C4-2B (cell line): ENCODE measurements around the gene CNTN4.

Experiments used
- CTCF ChIP-seq: fragments of 450-650 bp; conservative IDR thresholded peaks from 2 replicates; pipeline ENCODE4 v1.5.1; 2017; ENCODE audit warnings: mild to moderate bottlenecking
- ZFX ChIP-seq: fragments of 450-650 bp; IDR thresholded peaks from 2 replicates; pipeline ENCODE4 v1.6.1; 2017

DNA sequence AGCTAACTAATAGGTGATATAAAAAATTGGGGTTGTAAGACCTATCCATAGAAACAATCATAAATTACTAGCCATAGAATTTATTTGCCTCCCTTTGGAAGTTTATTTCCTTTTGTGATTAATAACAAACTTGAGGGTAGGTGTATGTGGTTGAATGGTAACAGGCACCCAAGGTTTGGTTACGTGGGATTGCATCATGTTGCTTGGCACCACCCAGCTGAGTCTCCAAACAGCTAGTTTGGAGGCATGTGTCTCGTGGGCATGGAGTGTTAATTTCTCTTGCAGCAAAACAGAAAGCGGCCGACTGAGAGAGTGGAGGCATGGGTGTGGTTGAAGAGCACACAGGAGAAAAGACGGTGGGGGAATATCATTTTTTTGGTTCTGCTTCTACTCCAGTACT, 441.4 kb downstream of the CNTN4 start:
- TF ChIP-seq CTCF (no peak), ZFX (no peak)
